Anterior cingulate cortex (tissue), 58 donors: ENCODE data around the gene DLST.

Experiments
- DNase-seq, 58 donors: peaks; one replicate each; lab custom pipeline; 2025; lab: John Stamatoyannopoulos, UW

The DLST gene

DNA sequence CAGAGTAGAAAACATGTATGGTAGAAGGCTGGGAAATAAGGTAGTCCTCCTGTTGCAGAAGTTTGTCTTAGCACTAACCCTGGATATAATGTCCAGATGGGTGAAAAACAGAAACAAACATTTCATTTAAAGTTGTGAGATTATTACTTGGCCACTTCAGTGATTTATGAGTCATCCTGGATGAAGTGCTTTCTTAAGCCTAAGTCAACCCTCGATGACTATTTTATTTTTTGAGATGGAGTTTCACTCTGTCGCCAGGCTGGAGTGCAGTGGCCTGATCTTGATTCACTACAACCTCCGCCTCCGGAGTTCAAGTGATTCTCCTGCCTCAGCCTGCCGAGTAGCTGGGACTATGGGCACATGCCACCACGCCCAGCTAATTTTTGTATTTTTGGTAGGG lies 10.2 kb downstream of the DLST start:
- no peak for DNase-seq

DNA sequence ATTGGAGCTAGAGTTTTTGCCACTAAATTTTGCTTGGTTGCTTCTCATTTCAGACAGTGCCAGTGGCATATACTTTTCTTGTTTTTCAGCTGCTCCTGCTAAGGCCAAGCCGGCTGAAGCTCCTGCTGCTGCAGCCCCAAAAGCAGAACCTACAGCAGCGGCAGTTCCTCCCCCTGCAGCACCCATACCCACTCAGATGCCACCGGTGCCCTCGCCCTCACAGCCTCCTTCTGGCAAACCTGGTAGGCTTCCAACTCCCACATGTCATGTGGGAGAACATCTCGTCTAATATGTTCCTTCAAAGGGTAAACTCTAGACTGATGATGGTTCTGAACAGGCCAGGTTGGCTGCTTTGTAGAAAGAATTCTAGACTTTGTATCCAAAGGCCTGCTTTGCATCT lies 11.0 kb downstream of the DLST start:
- DNase-seq = peak in 1 of 58 donors; percentile 18

DNA sequence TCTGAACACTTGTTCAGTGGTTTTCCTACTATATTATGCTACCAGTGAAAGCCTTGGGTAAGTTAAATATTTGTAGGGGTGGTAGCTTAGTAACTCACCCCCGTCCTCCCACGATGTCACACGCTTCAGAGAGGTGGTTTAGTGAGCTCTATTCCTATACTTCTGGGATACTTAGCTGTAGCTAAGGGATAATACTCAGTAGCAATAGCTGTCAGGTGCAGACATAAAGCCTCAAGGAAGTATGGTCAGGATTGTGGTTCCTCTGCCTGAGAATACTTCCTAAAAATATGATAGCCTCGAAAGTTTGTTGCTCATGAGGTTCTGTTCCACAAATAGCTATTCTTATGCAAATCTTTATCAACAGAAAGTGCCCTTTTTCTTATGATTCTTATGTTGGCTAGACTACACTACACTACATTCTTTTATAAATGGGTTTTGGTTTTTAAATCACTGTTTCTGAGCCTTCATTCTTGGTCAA lies 11.9 kb downstream of the DLST start:
- DNase-seq = no peak

DNA sequence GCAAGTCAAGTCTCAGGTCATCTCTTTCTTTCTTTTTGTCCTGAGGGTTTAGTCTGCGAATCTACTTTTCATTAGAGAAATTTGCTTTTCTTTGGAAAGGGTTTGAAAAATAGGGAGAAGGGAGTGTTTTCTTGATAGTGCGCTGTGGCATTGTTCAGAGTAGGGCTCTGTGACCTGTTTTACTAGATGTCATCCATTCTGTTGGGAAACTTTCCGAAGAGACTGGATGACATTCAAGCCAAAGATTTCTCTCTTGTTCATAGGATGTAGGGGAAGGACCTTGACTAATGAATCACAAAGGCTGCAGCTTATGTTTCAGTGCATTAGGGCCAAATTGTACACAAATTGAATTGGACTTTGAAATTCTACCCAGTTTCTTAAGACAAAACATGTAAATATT lies 14.7 kb downstream of the DLST start:
- no peak for DNase-seq

DNA sequence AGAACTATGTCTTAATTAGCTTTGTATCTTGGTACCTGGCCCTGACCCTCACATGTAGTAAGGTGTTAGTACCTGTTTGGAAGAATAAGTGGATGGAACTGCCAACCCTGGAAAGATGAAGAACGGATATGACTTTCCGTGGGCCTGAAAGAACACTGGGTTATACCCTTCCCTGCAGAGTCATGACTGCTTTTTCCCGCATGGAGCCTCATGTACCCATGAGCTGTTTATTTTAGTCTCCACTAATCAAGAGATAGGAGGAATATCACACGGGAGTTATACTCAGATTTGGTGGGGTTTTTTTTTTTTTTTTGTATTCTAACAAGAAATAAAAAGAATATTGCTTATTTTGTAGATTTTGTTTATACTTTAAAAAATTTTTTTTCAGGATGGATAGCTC lies 15.9 kb downstream of the DLST start:
- no peak for DNase-seq

DNA sequence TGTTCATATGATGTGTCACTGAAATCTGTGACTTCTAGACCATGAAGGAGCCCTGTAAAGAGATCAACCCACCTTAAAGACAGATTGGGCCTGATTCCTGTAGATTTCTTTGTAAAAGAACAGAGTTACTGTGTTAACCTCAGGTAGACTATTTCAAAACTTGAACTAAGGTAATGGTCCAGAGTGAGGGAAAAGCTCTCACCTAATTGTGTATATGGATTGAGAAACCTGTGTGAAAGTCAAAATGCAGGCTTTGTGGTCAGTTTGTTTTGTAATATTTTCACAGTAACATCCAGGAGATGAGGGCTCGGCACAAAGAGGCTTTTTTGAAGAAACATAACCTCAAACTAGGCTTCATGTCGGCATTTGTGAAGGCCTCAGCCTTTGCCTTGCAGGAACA lies 16.4 kb downstream of the DLST start:
- DNase-seq = no peak

DNA sequence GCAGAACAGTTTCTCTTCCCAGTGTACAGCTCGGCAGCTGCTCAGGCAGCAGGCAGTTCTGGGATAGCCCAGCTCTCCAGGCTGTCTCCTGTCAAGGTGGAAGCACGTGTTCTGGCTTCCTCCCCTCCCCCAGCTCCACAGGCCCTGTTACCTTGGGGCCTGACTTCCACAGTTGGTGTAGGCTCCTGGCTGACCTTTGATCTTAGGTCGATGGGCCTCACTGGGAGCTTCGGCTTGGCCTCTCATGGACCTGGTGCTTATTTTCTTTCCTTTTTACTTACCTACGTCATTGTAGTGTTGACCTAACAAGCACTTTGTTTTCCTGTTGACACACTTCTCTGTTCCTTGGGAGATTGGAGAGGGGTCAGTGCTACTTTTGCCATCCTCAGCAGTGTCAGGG lies 17.0 kb downstream of the DLST start:
- no peak for DNase-seq

- DNase-seq = peak in 1 of 58 donors; percentile 22
Measured at GRCh38 chr14:74902941-74903705, 21.4 kb downstream of the DLST start.

DNA sequence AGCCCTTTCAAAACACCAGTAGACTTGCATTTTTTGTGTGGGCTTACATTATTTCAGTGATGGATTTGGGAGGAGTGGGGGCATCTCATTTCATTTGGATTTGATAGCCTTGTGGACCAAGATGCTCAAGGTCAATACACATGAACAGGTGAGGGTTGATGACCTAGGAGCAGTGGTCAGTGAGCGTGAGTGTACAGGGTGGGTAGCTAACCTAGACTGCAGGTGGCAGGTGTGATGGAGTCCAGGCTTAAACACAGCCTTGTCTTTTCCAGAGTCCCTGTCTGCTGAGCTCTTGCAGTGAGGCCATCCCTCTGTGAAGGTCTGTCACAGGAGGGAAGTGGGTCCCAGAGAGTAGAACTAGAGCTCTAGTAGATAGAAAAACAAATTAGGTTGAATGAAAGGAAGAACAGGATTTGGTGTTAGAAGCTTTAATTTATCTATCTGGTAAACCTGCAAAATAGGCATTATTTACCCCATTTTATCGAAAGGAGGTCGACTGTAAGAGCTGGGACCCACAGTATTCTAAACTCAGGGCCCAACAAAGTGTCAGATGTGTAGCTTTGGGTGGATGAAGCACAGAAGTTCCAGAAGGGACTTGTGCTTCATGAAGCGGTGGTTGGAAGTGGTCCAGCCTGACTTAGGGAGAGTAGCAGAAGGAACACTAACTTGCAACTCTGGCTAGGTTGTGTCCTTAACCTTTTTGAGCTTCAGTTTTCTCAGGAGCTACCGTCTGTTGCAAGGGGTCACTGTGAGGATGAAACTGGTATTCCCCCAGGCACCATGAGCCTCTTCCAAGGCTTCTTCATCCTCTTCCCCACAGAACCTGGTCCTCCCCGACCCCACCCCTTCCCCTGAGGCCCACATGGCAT lies 23.2 kb downstream of the DLST start:
- DNase-seq = no peak

DNA sequence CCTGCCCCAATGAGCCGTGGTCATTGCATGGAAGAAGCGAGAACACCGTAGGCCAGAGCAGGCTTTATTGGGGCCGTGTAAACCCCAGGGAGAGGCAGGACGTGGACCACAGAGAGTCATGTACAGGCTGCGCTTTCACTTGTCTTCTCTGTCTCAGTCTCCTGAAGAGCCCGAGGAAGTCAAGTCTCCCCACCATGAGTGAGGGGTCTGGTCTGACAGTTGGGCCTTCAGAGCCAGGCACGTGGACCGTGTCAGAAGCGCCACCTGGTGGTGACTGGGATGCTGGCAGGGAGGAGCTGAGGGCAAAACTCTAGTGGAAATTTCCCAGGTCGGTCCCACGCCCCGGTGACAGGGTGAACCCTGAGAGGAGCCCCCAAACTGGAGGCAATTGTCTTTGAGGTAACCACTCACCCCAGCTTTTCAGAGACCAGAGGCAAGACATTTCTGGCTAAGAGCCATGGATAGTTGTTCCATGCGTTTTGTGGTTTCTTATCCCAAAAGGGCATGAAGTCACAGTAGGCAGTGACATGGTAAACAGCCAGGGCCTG lies 24.0 kb downstream of the DLST start:
- DNase-seq = peak in 46 of 58 donors; percentile 9 to 83 (median 40)

GRCh38 chr14:74906925-74907521 lies 25.3 kb downstream of the DLST start:
- DNase-seq = no peak

- peak in 24 of 58 donors; percentile 9 to 64 (median 33) for DNase-seq
Measured at GRCh38 chr14:74907744-74908143, 26.0 kb downstream of the DLST start.

DNA sequence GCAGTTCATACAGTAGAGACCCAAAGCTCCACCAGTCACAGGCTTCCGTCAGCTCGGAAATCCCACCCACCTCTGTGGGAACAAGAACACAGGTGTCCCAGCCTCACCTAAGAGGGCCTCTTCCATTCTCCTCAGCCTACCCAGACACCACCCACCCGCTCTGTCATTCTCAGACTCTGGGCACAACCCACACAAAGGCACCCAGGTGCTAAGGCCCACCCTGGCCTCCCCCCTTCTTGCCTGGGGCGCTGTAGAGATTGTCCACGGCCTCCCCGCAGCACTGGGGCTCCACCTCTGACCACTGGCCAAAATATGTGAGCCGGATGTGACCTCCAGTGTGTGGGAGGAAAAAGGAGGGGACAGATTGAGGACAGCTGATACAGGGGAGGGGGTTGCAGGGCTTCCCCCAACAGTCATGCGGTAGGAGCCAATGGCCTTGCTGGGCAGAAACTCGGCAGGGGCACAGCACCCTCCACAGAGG lies 27.2 kb downstream of the DLST start:
- no peak for DNase-seq

- no peak for DNase-seq
Measured at GRCh38 chr14:74909501-74909900, 27.8 kb downstream of the DLST start.

DNA sequence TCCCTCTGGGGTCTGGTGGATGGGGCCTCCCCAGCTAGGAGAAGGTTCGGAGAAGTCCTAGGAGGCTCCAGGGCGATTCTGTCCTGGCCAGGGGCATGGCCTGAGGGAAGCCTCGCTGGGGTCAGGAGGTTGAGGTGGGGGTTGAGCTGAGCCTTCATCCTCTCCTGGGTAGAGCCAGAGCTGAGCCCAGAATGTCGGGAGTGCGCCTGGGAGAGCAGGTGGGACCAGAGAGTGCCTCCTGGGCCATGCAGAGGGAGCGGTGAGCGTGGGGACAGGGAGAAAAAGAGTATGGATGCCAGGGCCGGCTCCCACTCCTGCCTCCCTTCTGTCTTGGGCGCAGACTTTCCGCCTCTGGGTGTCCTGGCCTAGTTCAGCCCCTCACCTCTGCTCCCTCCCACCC lies 28.2 kb downstream of the DLST start:
- no peak for DNase-seq

GRCh38 chr14:74910556-74910955 lies 28.8 kb downstream of the DLST start:
- DNase-seq = no peak

DNA sequence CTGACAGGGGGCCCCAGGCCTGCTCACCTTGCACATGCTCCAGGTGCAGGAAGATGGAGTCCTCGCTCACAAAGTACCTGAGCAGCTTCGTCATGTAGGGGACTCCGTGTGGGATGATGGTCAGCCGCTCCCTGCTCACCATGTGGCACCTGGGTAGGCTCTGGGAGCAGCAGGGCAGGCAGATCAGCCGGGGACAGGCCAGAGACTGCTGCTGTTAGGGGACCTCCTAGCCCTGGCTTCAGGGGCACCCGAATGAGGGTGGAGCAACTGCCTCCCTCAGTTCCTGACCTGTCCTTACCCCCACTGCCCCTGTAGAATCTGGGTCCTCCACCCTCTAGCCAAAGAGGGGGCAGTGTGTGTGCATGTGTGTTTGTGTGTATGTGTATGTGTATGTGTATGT lies 29.5 kb downstream of the DLST start:
- DNase-seq = no peak

DNA sequence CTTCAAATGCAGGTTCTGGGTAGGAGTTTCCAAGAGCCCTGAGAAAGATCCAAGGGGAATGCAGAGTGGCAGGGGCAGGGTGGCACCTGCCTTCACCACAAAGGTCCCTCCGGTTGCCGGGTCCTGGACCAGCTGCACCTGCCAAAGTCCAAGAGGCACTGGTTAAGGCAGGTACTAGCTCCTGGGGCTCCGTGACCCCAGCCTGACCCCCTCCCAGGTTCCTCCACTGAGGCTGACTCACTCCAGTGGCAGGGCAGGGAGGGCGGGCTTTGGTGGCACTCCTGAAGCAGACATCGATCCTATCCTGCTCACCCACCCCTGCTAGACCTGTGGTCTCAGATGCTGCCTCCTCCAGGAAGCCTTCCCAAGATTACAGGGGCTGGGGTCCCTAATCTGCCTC lies 30.0 kb downstream of the DLST start:
- DNase-seq = no peak

DNA sequence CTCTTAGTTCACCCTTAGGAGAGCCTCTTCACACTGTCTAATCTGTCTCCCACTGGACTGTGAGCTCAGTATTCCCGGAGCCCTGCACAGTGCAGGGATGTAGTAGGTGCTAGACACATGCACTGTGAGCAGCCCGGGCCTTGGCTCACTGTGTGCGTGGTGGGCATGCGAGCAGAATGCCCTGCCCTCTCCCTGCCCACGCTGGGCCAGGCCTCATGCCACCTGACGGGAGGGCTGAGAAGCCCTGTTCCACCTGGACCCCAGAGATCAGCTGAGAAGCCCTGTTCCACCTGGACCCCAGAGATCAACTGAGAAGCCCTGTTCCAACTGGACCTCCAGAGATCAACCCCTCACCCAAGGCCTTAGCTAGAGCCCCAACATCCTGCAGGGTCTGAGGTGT lies 30.4 kb downstream of the DLST start:
- no peak for DNase-seq

DNA sequence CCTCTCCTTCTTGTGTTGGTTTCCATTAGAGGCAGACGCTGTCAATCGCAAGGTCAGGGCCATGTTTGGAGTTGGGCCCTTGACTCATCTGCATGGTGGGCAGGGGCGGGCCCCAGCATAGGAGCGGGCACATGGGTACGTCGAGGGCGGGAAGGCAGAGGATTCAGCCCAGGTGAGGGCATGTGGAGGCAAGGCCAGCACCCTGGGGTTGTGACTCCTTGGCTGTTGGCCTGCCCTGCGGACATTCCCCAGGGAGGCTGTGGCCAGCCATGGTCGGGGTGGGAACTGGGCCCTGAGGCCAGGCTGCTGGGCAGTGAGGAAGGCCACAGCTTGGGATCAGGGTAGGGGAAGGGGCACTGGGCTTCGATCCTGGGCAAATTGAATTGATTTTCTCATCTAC lies 31.1 kb downstream of the DLST start:
- DNase-seq = no peak

DNA sequence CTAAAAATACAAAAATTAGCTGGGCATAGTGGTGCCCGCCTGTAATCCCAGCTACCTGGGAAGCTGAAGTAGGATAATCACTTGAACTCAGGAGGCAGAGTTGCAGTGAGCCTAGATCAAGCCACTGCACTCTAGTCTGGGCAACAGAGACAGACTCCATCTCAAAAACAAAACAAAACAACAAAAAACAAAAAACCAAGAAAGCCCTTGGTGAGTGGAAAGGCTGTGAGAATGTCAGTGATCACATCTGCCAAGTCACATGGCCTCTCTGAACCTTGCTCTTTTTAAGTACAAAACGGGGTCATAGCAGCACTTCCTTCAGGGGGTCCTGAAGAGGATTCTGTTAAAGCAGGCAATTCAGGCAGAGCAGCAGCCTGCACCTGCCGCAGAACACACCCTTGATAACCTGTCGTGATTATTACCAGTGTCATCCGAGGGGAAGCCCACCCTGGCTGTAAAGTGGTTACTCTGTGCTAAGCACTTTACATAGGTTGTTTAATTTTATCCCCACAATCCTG lies 31.7 kb downstream of the DLST start:
- no peak for DNase-seq
